Activated CD8-positive, alpha-beta memory T cell treated with anti-CD3 and anti-CD28 coated beads, Interleukin-2, amount 50 U/mL, for 1 hour (primary cell): ENCODE measurements around the gene CMTM8.
"Not testable (repeated sequence)": the region's sequence is repeated elsewhere in the genome, so short reads cannot be mapped to it uniquely, and the experiment has no call there.

Experiments used
- DNase-seq: peaks from one replicate; pipeline ENCODE4 v3.0.0-alpha.2; 2020; ENCODE audit errors: extremely low read depth

Gene CMTM8

GRCh38 chr3:32228743-32229142, 9.7 kb upstream of the CMTM8 start:
- DNase-seq: not testable (repeated sequence)

DNA sequence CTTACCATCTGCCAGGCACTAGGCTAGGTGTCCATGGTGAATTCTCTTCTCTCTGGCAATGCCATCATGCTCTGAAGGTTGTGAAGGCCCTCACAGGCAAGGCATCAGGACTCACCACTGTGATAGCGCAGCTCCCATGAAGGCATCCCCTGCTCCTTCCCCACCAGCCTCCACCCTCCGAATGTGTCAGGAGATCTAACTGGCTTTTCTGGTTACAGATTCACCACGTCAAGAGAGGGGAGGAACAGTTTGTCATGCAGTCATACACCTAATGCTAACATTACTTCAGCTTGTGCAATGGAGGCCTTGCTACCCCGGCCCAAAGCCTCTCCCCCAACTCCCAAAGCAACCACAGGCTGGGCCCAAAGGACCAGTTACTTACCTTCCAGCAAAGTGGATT, 8.9 kb upstream of the CMTM8 start:
- DNase-seq: no peak

DNA sequence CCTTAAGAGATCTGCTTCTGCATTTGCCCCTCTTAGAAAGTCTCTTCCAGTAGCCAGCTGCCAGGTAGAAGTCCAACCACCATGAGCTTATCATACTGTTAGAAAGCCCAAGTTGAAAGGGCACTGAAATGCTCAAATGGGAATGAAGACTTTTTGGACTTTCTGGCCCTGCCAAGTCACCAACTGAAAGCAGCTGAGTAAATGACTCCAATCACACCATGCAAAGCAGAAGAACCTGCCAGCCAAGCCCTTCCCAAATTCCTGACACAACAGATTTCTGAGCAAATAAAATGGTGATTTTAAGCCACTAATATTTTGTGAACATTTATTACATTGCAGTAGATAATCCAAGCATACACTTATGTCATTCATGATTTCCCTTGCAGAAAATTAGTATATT, 2.1 kb upstream of the CMTM8 start:
- no peak for DNase-seq

GRCh38 chr3:32237670-32238452, 619 bp upstream of the CMTM8 start:
- DNase-seq: no peak

GRCh38 chr3:32239307-32240158, 1.1 kb downstream of the CMTM8 start:
- DNase-seq: no peak

DNA sequence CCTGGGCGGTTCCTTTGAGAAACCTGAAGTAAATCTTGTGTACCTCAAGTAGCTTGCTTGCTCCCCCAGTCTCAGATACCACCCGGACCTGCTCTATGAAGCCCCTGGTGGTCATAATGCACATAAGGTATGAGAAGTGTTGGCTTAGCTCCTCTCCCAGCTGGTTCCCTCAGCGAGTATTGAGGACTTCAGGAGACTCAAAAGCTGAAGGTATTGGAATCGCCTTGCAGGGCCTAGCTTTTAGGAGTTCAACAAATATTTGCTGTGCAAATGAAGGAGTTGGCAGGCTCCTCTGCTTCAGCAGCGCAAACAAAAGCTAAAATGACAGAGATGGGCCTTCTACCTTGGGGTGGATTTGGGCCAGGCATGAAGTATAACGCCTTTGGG, 1.7 kb downstream of the CMTM8 start:
- DNase-seq: no peak

DNA sequence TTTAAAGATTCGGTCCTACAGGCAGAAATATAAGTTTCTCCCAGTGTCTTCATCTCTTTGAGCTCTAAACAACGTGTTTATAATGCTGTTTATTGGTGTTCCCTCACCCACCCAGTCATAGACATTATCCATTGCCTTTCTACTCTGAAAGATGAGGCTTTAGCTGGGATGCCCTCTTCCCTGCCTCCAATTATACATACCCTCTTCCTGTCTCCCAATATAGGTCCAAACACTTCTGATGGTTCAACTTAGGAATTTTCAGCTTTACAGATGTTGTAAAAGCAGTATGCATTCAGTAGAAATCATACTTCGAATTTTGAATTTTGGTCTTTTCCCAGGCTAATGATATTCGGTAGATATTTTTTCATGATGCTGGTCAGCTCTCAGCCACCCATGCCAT, 2.6 kb downstream of the CMTM8 start:
- DNase-seq: no peak

DNA sequence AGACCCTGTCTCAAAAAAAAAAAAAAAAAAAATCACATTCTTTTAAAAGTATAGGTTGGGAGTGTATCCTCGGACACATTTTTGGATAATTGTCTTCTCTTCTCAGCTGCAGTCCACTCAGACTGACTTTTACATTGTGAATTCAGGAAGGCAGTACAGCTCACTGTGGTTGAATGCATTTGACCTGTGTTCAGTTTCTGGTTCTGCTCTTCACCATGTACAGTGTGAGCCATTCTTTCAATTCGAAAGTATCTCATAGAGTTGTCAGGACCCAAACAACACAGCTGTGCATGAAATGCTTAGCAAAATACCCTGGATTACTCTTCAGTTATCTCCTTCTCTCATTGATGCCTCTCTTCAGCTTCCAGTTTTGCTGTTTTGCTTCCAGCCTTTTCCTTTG, 5.0 kb downstream of the CMTM8 start:
- no peak for DNase-seq

GRCh38 chr3:32245200-32245599, 6.7 kb downstream of the CMTM8 start:
- DNase-seq: no peak

DNA sequence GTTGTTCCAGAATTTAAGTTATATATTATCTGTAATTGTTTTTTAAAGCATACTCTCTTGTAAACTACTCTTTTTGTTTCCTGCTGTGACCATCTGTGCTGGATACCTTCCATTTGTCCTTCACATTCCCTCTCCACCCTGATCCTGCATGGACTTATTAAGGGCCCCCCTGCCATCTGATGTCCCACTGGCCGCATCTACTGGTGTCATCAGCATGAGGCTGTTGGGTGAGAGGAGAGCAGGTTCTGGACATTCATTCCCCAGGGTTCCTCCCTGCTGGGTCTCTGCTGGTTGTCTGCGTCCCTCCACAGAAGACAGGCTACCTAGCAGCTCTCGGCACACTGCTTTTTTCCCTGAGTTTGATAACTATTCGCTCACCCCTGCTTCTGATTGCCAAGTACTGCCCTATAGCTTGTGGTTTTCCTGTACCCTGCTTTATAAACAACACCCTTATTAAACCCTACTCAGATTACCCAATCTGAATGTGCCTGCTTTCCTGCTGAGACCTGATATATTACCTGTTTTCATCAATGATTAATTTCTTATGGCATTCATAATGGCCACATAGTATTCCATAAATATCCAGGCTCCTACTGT, 7.7 kb downstream of the CMTM8 start:
- no peak for DNase-seq

GRCh38 chr3:32249184-32249782, 10.8 kb downstream of the CMTM8 start:
- DNase-seq: no peak

DNA sequence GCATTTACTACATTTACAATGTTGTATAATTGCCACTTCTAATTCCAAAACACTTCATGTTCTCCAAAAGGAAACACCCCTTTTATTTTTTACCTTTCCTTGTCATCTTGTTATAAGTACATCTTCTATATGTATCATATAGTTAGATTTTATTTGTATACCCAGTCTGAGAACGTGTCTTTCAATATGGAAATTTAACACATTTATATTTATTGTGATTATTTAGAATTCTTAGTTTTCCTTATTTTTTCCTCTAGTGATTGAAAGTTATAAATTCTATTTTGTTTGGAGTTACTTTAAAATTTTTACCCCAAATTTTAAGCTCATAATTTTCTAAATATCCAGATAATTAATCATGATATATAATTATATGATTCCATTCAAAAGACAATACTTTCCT, 15.8 kb downstream of the CMTM8 start:
- no peak for DNase-seq

DNA sequence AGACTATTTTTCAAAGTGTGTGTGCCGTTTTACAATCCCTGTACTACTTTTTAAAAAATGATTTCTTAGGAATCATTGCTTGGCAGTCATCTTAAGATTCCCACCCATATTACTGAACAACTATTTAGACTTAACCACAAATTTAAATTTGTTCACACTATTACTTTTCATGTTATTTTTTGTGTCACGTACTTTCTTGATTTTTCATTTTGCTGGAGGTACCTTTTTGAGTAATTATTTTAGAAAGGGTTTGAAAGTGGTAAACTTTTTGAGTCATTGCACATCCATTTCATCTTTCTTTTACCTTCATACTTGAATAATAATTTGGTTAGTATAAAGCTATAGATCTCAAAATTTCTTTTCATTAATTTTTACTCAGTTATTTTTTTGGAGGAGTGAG, 16.9 kb downstream of the CMTM8 start:
- DNase-seq: no peak

- DNase-seq: no peak
These were observed 17.7 kb downstream of the CMTM8 start for GRCh38 chr3:32256206-32256605.

- DNase-seq: no peak
These were observed 18.6 kb downstream of the CMTM8 start for GRCh38 chr3:32257042-32257441.

GRCh38 chr3:32257641-32258438, 19.4 kb downstream of the CMTM8 start:
- no peak for DNase-seq

GRCh38 chr3:32258869-32259268, 20.4 kb downstream of the CMTM8 start:
- no peak for DNase-seq

GRCh38 chr3:32261545-32261944, 23.1 kb downstream of the CMTM8 start:
- DNase-seq: no peak

DNA sequence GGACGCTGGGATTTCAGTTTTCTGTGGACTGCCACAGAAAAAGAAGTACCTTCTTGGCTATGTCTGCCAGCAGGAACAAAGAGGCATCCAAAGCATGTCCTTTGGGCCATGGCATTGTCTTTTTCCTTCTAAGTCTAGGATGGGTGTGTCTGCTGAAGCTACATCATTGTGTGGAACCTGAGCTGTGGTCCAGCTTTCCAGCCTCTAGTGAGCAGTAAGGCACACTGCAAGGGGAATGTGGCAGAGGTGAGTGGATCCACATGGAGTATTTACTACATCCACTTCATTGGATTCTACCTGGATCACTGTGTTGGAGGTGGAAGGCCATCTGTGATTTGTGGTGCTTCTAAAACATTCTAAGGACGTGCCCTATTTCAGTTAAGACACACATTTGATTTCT, 23.7 kb downstream of the CMTM8 start:
- no peak for DNase-seq

DNA sequence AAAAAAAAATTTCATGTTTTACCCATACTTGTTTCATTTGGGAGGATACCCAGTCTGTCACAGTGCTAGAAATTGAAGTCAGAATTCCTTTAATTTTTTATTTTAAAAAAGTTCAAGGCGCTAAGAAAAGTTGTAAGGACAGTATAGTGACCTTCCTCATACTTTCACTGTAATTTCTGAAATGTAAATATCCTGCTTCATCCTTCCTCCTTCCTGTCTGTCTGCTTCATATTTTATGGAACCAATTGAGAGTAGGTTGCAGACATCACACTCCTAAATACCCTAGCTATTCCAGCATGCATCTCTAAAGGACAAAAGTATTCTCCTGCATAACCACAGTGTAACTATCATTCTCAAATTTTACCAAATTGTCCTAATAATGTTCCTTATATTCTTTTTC, 35.8 kb downstream of the CMTM8 start:
- DNase-seq: no peak

- DNase-seq: no peak
These were observed 37.0 kb downstream of the CMTM8 start for GRCh38 chr3:32275506-32275905.
